Measurements from ENCODE around the gene FOXO1.

The FOXO1 gene

GRCh38 chr13:40640845-40641458 lies 25.5 kb downstream of the FOXO1 start:
- in situ Hi-C loops (cut with MboI; ENCODE audit: low sequenced_read_pairs) = no loop called here

DNA sequence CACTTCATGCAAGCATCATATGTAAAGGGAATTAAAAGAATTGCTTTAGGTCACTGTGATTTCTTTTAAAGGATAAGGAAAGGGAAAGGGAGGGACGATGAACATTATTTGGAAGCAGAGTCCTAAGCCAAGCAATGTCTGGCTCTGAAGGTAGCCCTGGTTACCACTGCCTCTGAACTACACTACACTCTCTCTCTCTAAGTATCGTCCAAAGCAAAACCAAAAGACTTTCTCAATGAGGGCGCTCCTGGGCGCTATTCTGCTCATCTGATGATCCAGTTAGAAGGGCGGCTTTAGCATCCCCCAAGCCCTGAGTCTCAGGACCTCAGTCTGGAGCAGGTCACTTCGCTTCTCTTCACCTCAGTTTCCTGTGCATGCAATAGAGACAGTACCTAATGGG lies 26.2 kb downstream of the FOXO1 start:
- in situ Hi-C loops (cut with MboI; ENCODE audit: low sequenced_read_pairs) = no loop called here

GRCh38 chr13:40639221-40639681 lies 27.2 kb downstream of the FOXO1 start:
- in situ Hi-C loops (cut with MboI; ENCODE audit: low sequenced_read_pairs) = no loop called here

- in situ Hi-C loops (cut with MboI; ENCODE audit: low sequenced_read_pairs) = no loop called here
Measured at GRCh38 chr13:40637643-40638042, 28.8 kb downstream of the FOXO1 start.

DNA sequence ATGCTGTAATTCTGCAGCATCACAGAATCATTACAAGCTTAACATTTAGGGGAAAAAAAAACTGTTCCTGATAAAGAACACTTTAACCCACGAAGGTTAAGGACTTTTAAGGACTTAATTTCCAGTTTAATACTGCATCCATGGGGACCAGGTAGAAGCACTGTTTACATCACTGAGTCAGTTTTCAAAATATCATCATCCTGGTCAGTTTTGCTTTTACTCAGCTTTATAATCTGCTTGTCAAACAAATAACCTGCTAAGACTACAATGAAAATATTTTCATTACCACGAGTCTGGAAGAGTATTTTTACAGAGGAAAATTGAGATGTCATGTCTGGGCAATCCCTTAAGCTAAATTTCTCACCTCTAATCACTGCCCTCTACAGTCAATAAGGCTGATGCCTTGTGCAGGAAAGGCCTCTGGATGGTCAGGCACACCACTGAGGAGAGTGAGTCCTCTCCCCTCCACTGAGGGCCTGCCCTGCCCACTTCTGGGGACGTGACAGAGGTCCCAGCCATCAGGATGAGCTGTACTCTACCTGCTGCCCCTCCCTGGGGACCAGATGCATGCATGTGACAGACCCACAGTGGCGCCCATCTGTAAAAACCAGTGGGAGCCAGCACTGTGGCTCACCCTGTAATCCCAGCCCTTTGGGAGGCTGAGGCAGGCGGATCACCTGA lies 31.0 kb downstream of the FOXO1 start:
- in situ Hi-C loops (cut with MboI; ENCODE audit: low sequenced_read_pairs) = no loop called here

DNA sequence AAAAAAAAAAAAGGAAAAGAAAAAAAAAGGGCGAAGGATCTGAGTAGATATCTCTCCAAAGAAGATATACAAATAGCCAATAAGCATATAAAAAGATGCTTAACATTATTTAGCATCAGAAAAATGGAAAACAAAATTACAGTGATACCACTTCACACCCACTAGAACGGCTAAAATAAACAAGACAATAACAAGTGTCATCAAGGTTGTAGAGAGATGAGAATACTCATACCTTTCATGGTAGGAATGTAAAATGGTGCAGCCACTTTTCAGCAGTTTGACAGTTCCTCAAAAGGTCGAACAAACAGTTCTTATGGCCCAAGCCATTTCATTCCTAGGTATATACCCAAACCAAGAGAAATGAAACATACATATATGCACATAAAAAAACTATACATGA lies 33.5 kb downstream of the FOXO1 start:
- in situ Hi-C loops (cut with MboI; ENCODE audit: low sequenced_read_pairs) = no loop called here

DNA sequence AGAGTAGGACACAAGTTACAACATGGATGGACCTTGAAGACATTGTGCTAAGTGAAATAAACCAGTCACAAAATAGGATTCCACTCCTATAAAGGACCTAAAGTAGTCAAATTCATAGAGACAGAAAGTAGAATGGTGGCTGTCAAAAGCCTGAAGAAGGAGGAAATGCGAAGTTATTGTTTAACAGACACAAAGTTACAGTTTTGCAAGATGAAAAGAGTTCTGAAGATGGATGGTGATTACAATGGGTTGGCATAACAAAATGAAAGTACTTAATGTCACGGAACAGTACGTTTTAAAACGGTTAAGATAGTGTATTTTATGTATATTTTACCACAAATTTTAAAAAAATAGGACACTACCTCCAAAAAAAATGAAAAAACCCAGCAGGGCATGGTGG lies 34.8 kb downstream of the FOXO1 start:
- in situ Hi-C loops (cut with MboI; ENCODE audit: low sequenced_read_pairs) = no loop called here

GRCh38 chr13:40629678-40630384 lies 36.6 kb downstream of the FOXO1 start:
- in situ Hi-C loops (cut with MboI; ENCODE audit: low sequenced_read_pairs) = no loop called here

GRCh38 chr13:40626977-40627376 lies 39.5 kb downstream of the FOXO1 start:
- in situ Hi-C loops (cut with MboI; ENCODE audit: low sequenced_read_pairs) = no loop called here

DNA sequence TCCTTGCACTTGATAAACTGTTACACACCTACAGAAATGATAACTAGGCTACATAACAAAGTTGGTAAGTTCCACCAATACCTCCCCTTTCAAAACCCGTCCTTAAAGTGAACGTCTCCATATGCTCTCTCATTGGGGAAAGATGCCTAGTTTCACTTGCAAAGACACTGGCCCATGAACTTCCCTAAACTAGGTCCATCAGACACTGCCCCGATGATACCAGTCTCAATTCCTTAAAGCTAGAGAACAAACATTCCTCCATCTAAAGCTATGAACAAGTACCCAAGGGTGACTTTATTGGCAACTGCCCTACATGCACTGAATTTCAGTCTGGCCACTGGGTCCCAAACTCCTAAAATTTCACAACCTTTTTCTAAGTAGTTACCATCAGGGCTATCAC lies 39.9 kb downstream of the FOXO1 start:
- in situ Hi-C loops (cut with MboI; ENCODE audit: low sequenced_read_pairs) = no loop called here

DNA sequence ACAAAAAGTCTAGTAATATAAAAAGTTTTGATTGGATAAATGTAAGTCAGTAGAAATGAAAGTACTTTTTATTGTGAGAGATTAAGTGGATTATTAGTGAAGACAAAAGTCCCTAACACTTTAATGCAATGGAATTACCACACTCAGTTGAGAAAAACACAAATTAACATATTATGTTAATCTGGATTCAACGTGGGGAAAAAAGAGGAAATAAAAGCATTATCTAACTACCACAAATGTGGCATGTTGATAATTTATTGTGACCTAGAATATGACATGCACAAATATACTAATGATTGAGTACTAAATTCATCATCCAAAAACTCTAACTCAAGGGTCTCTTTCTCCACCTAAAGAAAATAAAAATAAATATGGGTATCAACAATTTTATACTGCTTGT lies 41.5 kb downstream of the FOXO1 start:
- in situ Hi-C loops (cut with MboI; ENCODE audit: low sequenced_read_pairs) = no loop called here

DNA sequence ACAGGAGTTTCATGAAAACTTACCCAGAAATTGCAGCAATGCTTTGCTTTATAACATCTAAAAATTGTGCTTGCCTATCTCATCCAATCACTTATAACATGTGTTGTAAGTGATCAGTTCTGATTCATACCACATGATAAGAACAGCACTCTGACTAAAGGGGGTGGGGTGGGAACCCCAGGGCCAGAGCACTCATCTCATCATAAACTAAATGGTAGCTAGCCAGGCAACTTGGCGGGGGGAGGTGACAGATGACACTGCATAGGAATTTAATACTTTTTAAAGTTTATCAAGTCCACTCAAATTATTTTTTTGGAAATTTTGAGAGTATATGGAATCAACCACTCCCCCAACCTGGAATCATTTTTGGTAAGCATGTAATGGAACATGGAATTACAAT lies 42.1 kb downstream of the FOXO1 start:
- in situ Hi-C loops (cut with MboI; ENCODE audit: low sequenced_read_pairs) = no loop called here

DNA sequence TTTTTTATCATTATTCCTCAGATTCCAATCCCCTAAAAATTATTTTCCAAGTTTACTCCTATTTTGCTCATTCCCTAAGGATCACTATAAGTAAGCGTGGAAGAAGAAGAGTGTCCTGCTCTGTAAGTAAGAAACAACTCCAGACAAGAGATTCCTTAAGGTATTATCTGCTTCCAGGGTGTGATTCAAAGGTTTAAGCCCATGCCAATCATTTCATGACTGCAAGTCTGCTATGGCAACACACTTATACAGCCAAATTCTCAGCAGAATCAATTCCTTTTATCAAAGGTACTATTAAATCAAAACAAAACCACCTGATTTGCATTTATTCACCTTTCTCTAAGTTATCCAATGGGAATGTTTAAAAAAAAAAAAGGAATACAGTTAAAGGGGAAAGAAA lies 43.7 kb downstream of the FOXO1 start:
- in situ Hi-C loops (cut with MboI; ENCODE audit: low sequenced_read_pairs) = no loop called here

- in situ Hi-C loops (cut with MboI; ENCODE audit: low sequenced_read_pairs) = no loop called here
Measured at GRCh38 chr13:40622246-40622645, 44.2 kb downstream of the FOXO1 start.

GRCh38 chr13:40619479-40619814 lies 47.0 kb downstream of the FOXO1 start:
- in situ Hi-C loops (cut with MboI; ENCODE audit: low sequenced_read_pairs) = no loop called here

DNA sequence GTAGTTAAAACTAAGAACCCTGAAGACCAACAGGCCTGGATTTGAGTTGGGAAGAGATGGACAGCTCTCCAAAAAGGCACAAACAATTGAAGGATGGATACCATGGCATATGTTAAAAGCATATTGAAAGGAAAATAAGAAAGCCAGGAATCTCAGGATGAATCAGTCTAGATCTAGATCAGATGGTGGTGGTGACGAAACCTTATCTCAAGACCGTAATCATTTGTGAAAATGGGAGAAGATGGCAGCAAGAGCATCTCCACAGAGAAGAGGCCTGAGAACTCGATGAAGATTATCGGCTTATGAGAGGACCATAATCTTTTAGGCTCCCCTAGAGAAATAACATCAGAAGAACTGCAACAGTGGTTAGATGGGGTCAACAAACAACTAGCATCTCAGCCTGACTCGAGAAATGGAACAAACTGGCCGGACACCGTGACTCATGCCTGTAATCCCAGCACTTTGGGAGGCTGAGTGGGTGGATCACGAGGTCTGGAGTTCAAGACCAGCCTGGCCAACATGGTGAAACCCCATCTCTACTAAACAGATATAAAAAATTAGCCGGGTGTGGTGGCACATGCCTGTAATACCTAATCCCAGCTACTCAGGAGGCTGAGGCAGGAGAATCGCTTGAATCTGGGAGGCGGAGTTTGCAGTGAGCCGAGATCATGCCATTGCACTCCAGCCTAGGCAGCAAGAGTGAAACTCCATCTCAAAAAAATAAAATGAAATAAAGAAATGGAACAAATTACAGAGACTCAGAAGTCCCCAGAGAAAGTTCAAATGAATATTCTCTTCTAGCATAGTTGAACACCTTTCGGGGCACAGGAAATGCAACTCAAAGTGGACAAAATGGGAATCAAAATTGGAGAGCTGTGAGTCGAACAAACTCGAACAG lies 47.6 kb downstream of the FOXO1 start:
- in situ Hi-C loops (cut with MboI; ENCODE audit: low sequenced_read_pairs) = no loop called here

- in situ Hi-C loops (cut with MboI; ENCODE audit: low sequenced_read_pairs) = no loop called here
Measured at GRCh38 chr13:40617801-40618356, 48.6 kb downstream of the FOXO1 start.

- in situ Hi-C loops (cut with MboI; ENCODE audit: low sequenced_read_pairs) = no loop called here
Measured at GRCh38 chr13:40615619-40616018, 50.8 kb downstream of the FOXO1 start.

DNA sequence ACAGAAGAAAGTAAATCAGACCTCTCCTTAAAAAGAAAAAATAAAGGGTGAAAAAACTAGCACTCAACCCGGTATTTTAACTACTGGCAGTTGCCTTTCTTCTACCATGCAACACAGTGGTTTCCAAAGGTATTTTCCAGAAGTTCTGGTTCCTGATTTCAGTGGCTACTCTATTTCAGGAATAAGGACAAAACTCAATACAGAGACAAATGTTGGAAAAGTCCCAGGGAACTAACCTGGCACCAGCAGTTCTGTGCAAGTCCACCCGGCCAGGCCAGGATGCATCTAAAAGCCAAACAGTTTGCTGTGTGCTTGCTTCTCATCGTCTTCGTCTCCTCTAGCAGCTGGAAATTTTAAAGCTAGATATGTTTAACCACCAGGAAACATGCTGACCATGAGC lies 52.5 kb downstream of the FOXO1 start:
- in situ Hi-C loops (cut with MboI; ENCODE audit: low sequenced_read_pairs) = no loop called here

DNA sequence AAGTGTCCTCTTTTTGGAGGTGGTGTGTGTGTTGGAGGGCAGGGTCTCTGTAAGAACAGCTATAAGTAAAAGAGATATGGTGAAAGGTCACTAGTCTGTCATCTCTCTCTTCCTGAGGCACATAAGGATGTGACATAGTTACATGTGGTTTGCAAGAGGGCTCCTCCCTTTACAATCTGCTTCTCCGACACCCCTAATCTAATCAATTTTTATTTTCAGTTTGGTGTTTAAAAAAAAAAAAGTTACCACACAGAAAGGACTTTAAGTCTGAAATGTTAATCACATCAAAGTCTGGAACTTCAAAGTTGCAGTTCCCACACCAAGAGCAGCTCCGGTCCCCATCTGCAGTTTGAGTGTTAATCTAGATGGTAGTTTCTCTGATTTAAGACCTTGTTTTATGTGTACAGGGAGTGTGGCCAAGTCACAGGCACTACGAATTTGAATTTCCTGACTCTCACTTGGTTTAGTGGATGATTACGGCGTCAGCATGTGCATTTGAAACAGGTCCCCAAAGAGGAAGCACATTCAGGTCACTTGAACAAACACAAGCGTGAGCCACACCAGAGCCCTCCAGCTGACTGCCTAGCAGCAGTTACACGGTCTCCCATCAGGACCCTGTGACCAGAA lies 53.1 kb downstream of the FOXO1 start:
- in situ Hi-C loops (cut with MboI; ENCODE audit: low sequenced_read_pairs) = no loop called here

- in situ Hi-C loops (cut with MboI; ENCODE audit: low sequenced_read_pairs) = no loop called here
Measured at GRCh38 chr13:40612041-40612440, 54.4 kb downstream of the FOXO1 start.
